Cardiac fibroblast (primary cell): Measurements from ENCODE around the gene ARHGEF28.

Source experiments
- DNase-seq, 2 donors: peaks; one replicate each; pipeline versions ENCODE4 v3.0.0 to v3.0.0-alpha.2; 2010; ENCODE audit warnings: low read depth in 2 of 2
- H3K4me3 ChIP-seq, 2 donors: replicated peaks in 1 of 2; 1 replicate in 1 of 2; 2 replicates in 1 of 2; pipeline ENCODE4 v1.5.1; 2011; ENCODE audit warnings: low read depth in 2 of 2, low read length in 2 of 2, mild to moderate bottlenecking in 2 of 2, moderate library complexity in 1 of 2
- CTCF ChIP-seq: IDR thresholded peaks from one replicate; pipeline ENCODE4 v1.5.1; 2011; ENCODE audit warnings: low read depth, mild to moderate bottlenecking, low read length, inconsistent platforms

Gene ARHGEF28

GRCh38 chr5:73895471-73895870, 269.5 kb downstream of the ARHGEF28 start:
- TF ChIP-seq CTCF, result no peak
- no peak overlapping the region for H3K4me3 ChIP-seq
- DNase-seq, result no peak

- no peak for TF ChIP-seq CTCF
- no peak for DNase-seq
- H3K4me3 ChIP-seq, result no peak overlapping the region
Observed at GRCh38 chr5:73896097-73896496, 270.1 kb downstream of the ARHGEF28 start.

DNA sequence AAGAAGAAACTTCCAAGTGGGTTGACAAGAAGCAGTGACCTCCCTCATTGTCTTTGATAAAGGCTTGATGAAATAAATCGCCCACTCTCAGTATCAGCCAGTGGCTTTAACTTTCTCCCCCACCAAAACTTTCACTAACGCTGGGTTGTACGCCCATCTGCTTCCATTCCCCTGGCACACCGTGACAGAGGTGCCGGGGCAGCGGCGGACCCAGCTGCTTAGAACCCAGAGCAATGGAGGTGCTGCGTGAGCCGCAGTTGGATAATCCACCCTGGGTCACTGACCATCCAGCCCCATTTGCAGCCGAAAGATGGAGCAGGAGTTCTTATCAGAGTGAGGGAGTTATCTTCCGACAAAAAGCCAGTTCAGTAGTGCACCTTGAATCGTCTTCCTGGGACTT, 270.7 kb downstream of the ARHGEF28 start:
- no peak overlapping the region for H3K4me3 ChIP-seq
- TF ChIP-seq CTCF, result no peak
- no peak for DNase-seq

DNA sequence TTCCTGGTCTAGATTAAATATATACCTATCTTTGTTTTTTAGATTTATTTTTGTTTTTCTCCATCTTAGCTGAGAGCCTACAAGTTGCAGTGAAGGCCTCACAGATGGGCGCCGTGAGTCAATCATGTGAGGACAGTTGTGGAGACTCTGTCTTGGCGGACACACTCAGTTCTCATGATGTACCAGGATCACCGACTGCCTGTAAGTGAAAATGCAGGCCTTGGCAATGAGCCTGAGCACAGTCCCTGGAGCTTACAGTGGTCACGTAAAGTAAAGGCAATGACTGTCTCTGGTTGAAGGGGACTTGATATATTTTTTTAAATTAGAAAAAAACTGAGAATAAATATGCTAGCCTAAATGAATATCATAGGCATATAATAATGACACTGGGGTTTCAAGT, 271.9 kb downstream of the ARHGEF28 start:
- no peak overlapping the region for H3K4me3 ChIP-seq
- DNase-seq, result peak in 1 of 2 donors; percentile 81
- TF ChIP-seq CTCF, result no peak

- no peak for DNase-seq
- no peak overlapping the region for H3K4me3 ChIP-seq
- TF ChIP-seq CTCF, result no peak
Observed at GRCh38 chr5:73899055-73899454, 273.1 kb downstream of the ARHGEF28 start.

DNA sequence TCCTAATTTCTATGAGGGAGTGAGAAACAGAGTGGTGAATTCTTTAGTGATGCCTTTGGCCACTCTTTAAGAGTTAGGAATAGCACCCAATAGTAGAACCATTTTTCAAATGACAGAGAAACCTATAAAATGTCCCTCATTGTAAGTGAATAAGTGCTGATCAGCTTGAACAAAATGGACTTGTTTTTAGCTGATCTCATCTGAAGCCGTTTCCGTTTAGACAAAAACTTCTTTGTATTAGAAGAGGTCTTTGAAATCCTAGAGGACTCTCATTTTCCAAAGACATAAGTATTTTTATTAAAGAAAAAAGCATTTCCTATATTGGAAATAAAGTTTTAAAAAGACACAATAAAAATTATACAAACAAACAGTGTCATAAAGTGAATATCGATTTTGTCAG, 273.9 kb downstream of the ARHGEF28 start:
- DNase-seq, result no peak
- TF ChIP-seq CTCF, result no peak
- H3K4me3 ChIP-seq, result no peak overlapping the region

- H3K4me3 ChIP-seq, result no peak overlapping the region
- no peak for DNase-seq
- TF ChIP-seq CTCF, result no peak
Observed at GRCh38 chr5:73900566-73900965, 274.6 kb downstream of the ARHGEF28 start.
